Stomach (tissue), 4 donors: Measurements from ENCODE around the gene SNAPC1.

Experiments
- CTCF ChIP-seq, 7 experiments: fragments of 450-650 bp in 4 of 7; fragments of 200-600 bp in 3 of 7; sonication (generic) in 3 of 7; IDR thresholded peaks; one replicate each; pipeline ENCODE4 v1.5.1; 2016 to 2019; ENCODE audit warnings: antibody characterized with exemption in 7 of 7, control low read depth in 2 of 7, mild to moderate bottlenecking in 1 of 7
- EP300 ChIP-seq: sonication (generic); formaldehyde crosslinking; IDR thresholded peaks from one replicate; pipeline ENCODE4 v1.6.1; 2017; ENCODE audit warnings: antibody characterized with exemption
- POLR2A ChIP-seq, 4 donors: fragments of 450-650 bp; IDR thresholded peaks; one replicate each; pipeline ENCODE4 v1.6.1; 2016; ENCODE audit warnings: antibody characterized with exemption in 4 of 4, control low read depth in 2 of 4, mild to moderate bottlenecking in 1 of 4, moderate library complexity in 1 of 4

GRCh38 chr14:61759878-61760277 lies 2.3 kb upstream of the SNAPC1 start:
- TF ChIP-seq CTCF (IDR thresholded peaks at IDR 0.05): no peak
- no peak for TF ChIP-seq POLR2A (IDR thresholded peaks at IDR 0.05)
- no peak for TF ChIP-seq EP300
